HL-60/S4 treated with retinoic acid at 250 ng/mL for 4 days and 3 days (cell line): ENCODE results near the gene MYRF.

Experiments
- in situ Hi-C: fragments of 300-500 bp; cut with MboI; formaldehyde crosslinking; loops from 2 replicates; pipeline ENCODE4 v1.7.0; 2022; ENCODE audit warnings: low sequenced_read_pairs

Gene MYRF

DNA sequence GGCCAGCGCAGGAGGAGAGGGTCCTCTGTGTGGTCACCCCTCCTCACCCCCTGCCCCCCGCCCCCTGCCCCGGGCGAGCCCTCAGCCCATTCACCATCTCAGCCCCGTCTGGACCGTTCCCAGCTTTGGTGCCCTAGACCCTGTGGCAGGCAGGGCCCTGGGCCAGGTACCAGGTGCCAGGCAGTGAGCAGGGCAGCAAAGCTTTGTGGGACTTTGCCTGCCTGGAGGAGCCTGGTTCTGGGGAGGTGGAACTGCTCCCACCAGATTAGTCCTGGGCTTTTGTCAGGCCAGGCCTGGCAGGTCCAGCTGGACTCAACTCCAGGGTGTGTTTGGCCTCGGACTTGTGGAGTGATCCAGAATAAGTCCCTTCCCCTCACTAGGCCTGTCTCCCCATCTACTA lies 13.7 kb upstream of the MYRF start:
- in situ Hi-C loops = no loop called here

DNA sequence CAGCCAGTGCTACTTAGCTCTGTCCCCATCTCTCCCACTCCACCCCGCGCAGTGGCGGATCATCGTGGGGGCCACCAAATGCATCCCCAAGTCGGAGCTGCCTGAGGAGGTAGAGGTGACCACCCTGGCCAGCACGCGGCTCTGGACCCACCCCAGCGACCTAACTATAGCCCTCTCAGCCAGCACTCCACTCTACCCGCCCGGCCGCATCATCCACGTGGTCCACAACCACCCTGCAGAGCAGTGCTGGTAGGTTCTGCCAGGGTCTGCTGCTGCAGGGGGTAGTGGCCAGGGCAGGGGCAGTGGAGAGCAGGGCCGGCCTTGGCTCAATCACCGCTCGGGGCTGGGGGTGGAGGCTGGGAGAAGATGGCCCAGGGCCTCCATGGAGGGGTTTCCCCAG lies 13.0 kb upstream of the MYRF start:
- in situ Hi-C loops = no loop called here

GRCh38 chr11:61739966-61740365 lies 12.5 kb upstream of the MYRF start:
- in situ Hi-C loops = no loop called here

DNA sequence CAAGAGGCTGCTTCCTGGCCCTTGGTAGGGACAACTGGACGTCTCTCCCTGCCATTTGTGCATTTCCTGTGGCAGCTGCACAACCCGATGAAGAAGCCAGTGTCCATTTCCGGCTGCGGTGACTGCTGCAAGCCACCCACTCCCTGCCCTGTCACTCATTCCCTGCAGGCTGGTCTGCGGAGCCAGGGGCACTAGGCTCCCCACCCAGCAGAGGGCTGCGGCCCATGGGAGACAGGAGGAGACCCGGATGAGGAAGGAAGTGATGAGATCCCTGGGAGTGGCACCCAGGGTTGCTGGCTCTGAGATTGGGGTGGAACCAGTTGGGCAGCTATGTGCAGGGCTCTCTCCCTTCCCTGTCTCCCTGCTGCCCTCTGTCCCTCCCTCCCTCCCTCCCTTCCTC lies 10.0 kb upstream of the MYRF start:
- in situ Hi-C loops = no loop called here

GRCh38 chr11:61743486-61744095 lies 8.8 kb upstream of the MYRF start:
- in situ Hi-C loops = no loop called here

GRCh38 chr11:61744181-61744580 lies 8.3 kb upstream of the MYRF start:
- in situ Hi-C loops = no loop called here

- in situ Hi-C loops = no loop called here
These were observed 7.8 kb upstream of the MYRF start for GRCh38 chr11:61744609-61745156.

GRCh38 chr11:61745781-61746441 lies 6.5 kb upstream of the MYRF start:
- in situ Hi-C loops = no loop called here

DNA sequence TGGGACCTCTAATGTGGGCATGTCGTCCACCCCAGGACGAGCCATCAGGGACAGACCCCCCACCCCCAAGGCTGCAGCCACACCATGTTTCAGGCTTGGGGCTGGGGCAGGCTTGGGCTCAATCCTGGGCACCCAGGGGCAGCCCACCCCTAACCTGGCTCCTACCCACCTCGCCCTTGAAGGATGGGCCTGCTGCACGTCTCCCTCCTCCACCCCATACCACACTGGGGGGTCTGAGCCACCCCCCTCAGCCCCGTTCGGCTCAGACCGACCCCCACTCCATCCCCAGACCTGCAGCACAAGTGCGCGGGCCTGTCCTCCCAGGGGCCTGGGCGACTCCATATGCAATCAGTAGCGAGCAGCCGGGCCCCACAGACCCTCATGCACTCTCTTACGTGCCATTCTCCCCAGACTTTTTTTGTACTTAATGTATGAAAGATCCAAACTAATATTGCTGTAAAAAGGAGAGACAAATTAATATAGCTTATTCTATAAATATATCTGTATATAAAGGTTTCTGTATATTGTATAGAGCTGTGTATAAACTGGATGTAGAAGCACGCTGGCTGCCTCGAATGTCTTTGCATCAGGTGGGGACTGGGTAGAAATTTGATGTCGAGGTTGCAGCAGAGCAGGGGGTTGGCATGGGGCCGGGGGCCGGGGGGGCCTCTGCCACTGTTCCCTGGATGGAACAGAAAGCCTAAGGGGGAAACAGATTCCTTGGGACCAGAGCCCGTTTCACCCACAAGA lies 5.8 kb upstream of the MYRF start:
- in situ Hi-C loops = no loop called here

DNA sequence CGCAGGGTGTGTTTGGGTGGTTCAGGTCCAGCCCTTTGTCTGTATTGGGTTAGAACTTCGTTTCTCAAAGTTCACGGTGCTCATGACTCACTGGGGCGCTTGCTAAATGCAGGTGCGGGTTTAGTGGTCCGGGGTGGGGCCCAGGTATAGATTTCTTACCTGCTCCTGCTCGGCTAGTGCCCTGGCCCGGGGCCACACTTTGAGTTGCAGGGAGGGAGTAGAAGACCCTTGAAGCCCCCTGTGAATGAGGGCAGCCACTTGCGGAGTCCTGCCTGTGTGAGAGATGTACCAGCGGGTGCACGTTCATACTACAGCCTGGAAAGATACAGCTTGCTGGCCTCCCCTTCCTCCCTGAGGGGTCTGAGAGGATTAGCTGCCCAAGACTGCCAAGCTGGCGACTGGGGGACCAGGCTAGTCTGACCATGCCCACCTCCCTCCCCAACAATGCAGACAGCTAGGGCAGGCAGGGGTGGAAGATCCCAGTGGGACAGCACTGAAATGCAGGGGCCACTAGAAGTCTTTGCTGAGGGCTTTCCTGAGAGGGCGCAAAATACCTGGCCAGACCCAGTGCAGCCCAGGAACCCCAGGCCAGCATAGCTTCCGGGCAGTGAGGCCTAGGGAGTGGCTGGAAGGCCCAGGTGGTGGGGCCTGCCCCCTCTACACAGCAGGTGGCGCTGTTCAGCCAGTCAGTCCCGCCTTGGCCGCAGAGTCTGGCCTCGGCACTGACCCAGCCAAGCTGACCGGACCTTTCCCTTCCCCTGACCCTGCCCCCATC lies 5.1 kb upstream of the MYRF start:
- in situ Hi-C loops = no loop called here

DNA sequence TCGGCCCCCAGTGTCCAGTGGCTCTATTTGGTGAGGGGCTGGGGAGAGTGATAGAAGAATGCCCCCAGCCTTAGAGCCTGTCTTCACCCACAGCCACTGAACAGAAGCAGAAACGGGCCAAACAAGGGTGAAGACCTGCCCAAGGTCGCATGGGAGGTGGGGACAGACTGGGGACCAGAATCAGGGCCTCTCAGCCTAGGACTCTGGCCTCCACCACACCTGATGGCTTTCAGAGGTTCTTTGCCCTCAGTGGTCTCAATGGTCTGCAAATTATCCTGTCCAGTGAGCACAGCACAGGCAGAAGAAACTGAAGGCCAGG lies 4.5 kb upstream of the MYRF start:
- in situ Hi-C loops = no loop called here

DNA sequence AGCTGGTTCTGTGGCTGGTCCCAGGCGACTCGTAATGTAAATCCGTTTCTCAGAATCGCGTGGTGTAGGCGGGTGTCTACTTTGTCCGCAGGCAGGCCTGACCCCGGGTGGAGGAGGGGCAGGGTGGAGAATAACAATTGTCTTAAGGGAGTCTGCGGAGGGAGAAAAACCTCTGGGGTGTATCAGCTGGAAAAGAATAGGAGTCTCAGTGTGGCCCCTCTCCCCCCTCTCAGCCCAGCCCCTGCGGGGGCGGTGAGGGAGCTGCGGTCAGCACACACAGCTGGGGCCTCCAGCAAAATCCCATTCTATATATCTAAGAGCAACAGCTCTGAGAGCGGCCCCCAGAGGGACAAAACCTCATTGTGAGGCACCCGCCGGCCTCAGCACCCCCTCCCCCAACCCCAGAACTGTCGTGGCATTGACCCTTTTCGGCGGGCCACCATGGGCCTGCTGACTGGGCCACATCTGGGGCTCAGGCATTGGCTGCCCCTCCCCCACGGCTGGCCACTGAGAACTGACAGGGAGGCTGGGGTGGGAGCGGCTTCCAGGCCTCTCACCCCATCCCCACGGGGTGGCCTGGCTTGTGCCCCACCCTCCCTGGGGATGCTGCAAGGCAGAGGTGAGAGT lies 2.7 kb upstream of the MYRF start:
- in situ Hi-C loops = no loop called here

DNA sequence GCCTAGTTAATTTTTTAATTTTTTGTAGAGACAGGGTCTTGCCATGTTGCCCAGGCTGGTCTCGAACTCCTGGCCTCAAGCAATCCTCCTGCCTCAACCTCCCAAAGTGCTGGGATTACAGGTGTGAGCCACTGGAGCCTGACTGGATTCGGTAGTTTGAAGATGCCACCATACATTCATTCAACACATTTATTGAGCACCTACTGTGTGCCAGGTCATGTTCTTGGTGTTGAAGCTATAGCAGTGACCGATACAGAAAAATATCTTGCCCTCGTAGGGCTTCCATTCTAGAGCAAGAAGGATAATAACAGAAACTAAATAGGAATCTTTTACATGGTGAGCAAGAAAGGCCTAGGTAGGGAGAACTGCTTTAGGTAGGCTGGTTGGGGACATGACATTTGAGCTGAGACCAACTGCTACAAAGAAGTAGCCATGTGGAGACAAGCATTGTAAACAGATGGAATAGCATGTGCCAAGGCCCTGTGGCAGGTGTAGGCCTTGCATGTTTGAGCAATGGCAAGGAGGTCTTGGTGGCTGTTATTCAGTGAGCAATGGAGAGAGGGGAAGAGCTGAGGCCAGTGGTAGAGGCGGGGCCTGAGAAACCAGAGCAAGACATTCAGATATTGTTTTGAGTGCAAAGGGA lies 1.7 kb upstream of the MYRF start:
- in situ Hi-C loops = no loop called here

- in situ Hi-C loops = no loop called here
These were observed 1.1 kb upstream of the MYRF start for GRCh38 chr11:61751384-61751783.

DNA sequence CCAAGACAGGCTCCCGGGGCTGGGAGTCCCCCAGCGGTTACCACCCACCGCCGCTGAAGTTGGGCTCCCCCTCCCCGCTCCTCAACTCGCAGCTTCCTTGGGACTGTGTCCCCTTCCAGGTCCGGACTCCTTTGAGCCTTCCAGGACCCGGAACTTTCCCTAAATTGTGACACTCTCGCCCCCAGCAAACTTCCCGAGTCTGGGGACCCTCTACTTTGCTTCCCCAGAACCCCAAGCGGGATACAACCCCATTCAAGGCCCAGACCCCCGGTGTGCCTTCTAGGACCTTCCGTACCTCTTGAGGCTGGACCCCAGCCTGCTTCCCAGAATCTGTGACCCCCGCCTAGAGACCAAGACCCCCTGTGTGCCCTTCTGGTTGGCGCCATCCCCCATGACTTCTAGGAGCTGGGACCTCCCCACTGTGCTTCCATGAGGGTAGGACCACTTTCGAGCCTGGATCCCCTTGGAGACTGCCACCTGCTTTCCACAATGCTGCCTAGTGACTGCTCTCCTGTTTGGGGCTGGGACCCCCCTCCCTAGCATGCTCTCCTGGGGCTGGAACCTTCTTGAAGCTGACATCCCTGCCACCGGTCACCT lies 587 bp downstream of the MYRF start:
- in situ Hi-C loops = no loop called here

- in situ Hi-C loops = no loop called here
These were observed 1.2 kb downstream of the MYRF start for GRCh38 chr11:61753672-61754071.

DNA sequence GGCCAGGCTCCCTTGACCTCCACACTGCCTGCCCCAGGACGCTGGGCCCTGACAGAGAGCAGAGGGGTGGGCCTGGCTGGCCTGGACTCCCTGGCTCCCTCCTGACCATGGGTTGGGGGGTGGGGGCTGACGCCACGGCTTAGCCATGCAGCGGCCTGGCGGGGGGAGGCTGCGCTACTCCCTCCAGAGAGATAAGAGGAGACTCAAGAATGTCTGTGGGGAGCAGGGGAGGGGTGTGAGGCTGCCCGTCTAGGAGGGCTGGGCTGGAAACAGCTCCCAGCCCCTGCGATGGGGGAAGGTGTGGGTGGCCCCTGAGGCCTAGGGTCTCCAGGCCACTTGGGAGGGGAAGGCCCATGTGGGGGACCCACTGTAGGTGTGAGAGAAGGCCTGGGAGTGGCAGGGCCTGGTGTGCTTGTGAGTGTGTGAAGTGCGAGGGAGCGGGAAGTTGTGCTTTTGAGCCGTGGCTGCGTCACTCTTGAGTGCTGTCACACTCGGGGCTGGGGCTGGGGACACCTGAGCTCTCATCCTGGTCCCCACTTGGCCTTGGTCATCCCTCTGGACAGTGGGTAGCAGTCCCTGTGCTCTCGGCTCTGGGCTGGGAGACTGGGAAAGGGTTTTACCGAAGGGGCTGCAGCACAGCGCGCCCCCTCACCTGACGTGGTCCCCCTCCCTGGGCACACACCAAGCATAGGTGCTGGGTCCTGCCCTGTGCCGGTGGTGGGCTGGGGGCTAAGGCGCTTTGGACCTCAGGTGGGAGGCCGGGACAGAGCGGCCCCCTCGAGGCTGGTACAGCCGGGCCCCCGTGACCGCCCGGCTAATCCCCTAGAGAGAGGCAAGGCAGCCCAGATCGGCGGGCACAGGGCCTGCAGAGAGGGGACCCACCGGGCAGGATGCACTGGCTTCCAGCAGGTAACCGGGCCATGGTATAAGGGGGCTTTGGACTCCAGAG lies 2.4 kb downstream of the MYRF start:
- in situ Hi-C loops = no loop called here

GRCh38 chr11:61756147-61756451 lies 3.7 kb downstream of the MYRF start:
- in situ Hi-C loops = no loop called here
